Loucy (cell line): ENCODE measurements around the gene ATG10.

Source experiments
- H2AFZ ChIP-seq: fragments of 200-600 bp; sonication (generic); 2 replicates; pipeline ENCODE4 v1.6.0; 2016; ENCODE audit warnings: antibody characterized with exemption, mild to moderate bottlenecking, low read length, moderate library complexity
- H3F3A ChIP-seq: fragments of 200-600 bp; 2 replicates; pipeline ENCODE4 v1.6.0; 2016; ENCODE audit warnings: antibody characterized with exemption, low read depth, mild to moderate bottlenecking
- H3K27me3 ChIP-seq: fragments of 200-600 bp; sonication (generic); 2 replicates; pipeline ENCODE4 v1.6.1; 2014; ENCODE audit warnings: low read length, mild to moderate bottlenecking; ENCODE audit not compliant: insufficient read depth, poor library complexity, severe bottlenecking
- H3K36me3 ChIP-seq: fragments of 200-600 bp; sonication (generic); 2 replicates; pipeline ENCODE4 v1.6.1; 2016; ENCODE audit warnings: low read length; ENCODE audit not compliant: insufficient read depth
- H3K4me1 ChIP-seq: fragments of 200-600 bp; sonication (generic); 2 replicates; pipeline ENCODE4 v1.5.1; 2014; ENCODE audit warnings: low read length, mild to moderate bottlenecking; ENCODE audit not compliant: insufficient read depth, poor library complexity, severe bottlenecking
- H3K4me2 ChIP-seq: fragments of 200-600 bp; sonication (generic); 2 replicates; pipeline ENCODE4 v1.6.0; 2014; ENCODE audit warnings: antibody characterized with exemption, low read length, low read depth, mild to moderate bottlenecking; ENCODE audit not compliant: poor library complexity, severe bottlenecking
- H3K4me3 ChIP-seq: fragments of 200-600 bp; sonication (generic); 2 replicates; pipeline ENCODE4 v1.5.1; 2014; ENCODE audit warnings: low read length, mild to moderate bottlenecking, mixed read lengths; ENCODE audit not compliant: poor library complexity, severe bottlenecking
- H3K79me2 ChIP-seq: fragments of 200-600 bp; sonication (generic); 2 replicates; pipeline ENCODE4 v1.6.1; 2014; ENCODE audit warnings: low read length; ENCODE audit not compliant: insufficient read depth
- H3K9ac ChIP-seq: fragments of 200-600 bp; sonication (generic); 2 replicates; pipeline ENCODE4 v1.6.0; 2014; ENCODE audit warnings: mild to moderate bottlenecking, low read depth, low read length, moderate library complexity; ENCODE audit not compliant: poor library complexity, severe bottlenecking
- H3K9me2 ChIP-seq: fragments of 200-600 bp; sonication (generic); replicated peaks from 2 replicates; pipeline ENCODE4 v1.6.1; 2016; ENCODE audit warnings: low read depth, low read length, mixed read lengths
- H3K9me3 ChIP-seq: fragments of 200-600 bp; sonication (generic); 2 replicates; pipeline ENCODE4 v1.6.1; 2014; ENCODE audit warnings: mild to moderate bottlenecking, antibody characterized with exemption, low read length, low read depth; ENCODE audit not compliant: insufficient read depth
- H4K20me1 ChIP-seq: fragments of 200-600 bp; sonication (generic); 2 replicates; pipeline ENCODE4 v1.6.0; 2014; ENCODE audit warnings: antibody characterized with exemption, low read length, mild to moderate bottlenecking; ENCODE audit not compliant: insufficient read depth, poor library complexity, severe bottlenecking
- EZH2phosphoT487 ChIP-seq: fragments of 200-600 bp; IDR thresholded peaks from 2 replicates; pipeline ENCODE4 v1.6.1; 2018; ENCODE audit warnings: antibody characterized with exemption, mild to moderate bottlenecking, moderate library complexity, borderline replicate concordance
- TF ChIP-seq, protein P1 (sequence below): fragments of 200-600 bp; sonication (generic); conservative IDR thresholded peaks from 2 replicates; pipeline ENCODE4 v1.5.1; 2014; ENCODE audit warnings: mild to moderate bottlenecking, antibody characterized with exemption, low read length

Gene ATG10

DNA sequence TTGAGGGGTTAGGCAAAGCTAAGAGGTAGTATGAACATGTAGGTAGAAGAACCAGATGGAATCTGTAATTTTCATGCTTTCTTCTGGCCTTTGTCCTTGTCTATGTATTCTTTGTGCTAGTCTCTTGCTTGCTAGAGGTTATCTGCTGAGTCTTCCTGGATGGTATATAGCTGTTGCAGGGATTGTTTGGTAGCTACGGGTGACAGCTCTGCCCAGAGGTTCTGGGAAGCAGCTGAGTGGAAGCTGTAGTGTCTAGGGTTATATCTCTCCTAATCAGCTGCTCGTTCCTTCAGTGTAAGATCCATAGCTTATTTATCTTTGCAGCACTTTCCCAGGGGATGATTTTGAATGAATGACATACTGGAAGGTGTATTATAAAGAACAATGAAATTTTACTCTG is 100.3 kb downstream of the ATG10 start:
- H3K36me3 ChIP-seq, result no peaks in the 10 kb centered on the region
- H3K4me2 ChIP-seq, result no peak overlapping the region
- no peak overlapping the region for H3K4me3 ChIP-seq
- peaks cover 3% of the 10 kb centered on the region for H3K4me1 ChIP-seq
- H3K27me3 ChIP-seq, result no peaks in the 10 kb centered on the region
- no peaks in the 10 kb centered on the region for H4K20me1 ChIP-seq
- no peaks in the 10 kb centered on the region for H3K79me2 ChIP-seq
- no peaks in the 10 kb centered on the region for H3F3A ChIP-seq
- H3K9ac ChIP-seq, result no peak overlapping the region
- H3K9me3 ChIP-seq, result no peaks in the 10 kb centered on the region
- no peaks in the 10 kb centered on the region for H3K9me2 ChIP-seq
- no peak for TF ChIP-seq EZH2phosphoT487
- TF ChIP-seq, protein P1, sequence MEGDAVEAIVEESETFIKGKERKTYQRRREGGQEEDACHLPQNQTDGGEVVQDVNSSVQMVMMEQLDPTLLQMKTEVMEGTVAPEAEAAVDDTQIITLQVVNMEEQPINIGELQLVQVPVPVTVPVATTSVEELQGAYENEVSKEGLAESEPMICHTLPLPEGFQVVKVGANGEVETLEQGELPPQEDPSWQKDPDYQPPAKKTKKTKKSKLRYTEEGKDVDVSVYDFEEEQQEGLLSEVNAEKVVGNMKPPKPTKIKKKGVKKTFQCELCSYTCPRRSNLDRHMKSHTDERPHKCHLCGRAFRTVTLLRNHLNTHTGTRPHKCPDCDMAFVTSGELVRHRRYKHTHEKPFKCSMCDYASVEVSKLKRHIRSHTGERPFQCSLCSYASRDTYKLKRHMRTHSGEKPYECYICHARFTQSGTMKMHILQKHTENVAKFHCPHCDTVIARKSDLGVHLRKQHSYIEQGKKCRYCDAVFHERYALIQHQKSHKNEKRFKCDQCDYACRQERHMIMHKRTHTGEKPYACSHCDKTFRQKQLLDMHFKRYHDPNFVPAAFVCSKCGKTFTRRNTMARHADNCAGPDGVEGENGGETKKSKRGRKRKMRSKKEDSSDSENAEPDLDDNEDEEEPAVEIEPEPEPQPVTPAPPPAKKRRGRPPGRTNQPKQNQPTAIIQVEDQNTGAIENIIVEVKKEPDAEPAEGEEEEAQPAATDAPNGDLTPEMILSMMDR, result no peak
- H2AFZ ChIP-seq, result no peak overlapping the region

DNA sequence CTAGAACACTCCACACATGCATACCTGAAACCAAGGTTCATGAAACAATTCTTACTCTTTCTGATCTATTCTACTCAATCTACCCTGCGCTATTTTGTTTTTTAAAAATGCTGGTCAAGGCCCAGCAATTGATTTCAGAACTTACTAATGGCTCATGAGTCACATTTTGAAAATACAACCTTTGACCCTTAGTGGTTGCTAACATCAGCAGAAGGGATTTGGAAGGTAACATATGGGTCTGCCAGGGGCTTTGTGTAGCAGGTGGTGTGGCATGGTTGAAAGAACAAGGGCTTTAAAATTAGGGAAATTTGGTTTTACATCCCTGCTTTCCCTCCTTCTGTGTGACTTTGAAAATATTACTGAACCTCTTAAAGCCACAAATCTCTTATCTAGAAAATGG is 101.4 kb downstream of the ATG10 start:
- Histone ChIP-seq H3K9me3 (no peaks in the 10 kb centered on the region), H3K9ac (no peak overlapping the region), H3K4me2 (no peak overlapping the region)

DNA sequence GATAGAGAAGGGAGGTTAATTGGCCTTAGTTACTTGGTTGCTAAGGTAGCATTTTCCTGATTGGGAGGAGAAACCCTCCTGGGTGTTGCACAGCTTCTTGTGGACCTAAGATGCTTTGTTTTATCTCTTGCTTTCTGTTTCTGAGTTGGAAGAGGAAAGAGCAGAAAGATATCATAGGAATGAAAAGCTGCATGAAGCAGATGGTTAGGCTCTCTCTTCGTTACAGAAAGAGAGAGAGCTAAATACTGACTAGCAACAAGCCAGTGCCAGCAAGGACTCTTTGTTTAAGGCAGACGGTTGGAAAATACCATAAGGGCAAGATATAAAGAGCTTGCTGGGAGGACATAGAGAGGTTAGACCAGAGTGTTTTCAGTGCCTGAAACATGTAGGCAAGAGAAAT is 103.1 kb downstream of the ATG10 start:
- TF ChIP-seq, protein P1, result no peak
- no peak for TF ChIP-seq EZH2phosphoT487

More for the DNA sequence above, 101.4 kb downstream of the ATG10 start:
- Histone ChIP-seq H3K79me2 (no peaks in the 10 kb centered on the region), H3K4me1 (peaks cover 3% of the 10 kb centered on the region), H3K9me2 (no peaks in the 10 kb centered on the region), H3F3A (no peaks in the 10 kb centered on the region), H4K20me1 (no peaks in the 10 kb centered on the region), H3K4me3 (no peak overlapping the region), H2AFZ (no peak overlapping the region), H3K27me3 (no peaks in the 10 kb centered on the region), H3K36me3 (no peaks in the 10 kb centered on the region)
- TF ChIP-seq, protein P1, result no peak
- TF ChIP-seq EZH2phosphoT487, result no peak

More for the DNA sequence above, 103.1 kb downstream of the ATG10 start:
- H2AFZ ChIP-seq, result no peak overlapping the region; the same call in 1 of the 2 replicates
- H3K27me3 ChIP-seq, result no peaks in the 10 kb centered on the region
- no peaks in the 10 kb centered on the region for H3K79me2 ChIP-seq
- no peaks in the 10 kb centered on the region for H3F3A ChIP-seq
- H3K4me3 ChIP-seq, result no peak overlapping the region
- no peaks in the 10 kb centered on the region for H3K36me3 ChIP-seq
- no peak overlapping the region for H3K9ac ChIP-seq
- H3K4me1 ChIP-seq, result no peaks in the 10 kb centered on the region
- no peaks in the 10 kb centered on the region for H4K20me1 ChIP-seq
- H3K4me2 ChIP-seq, result no peak overlapping the region
- no peaks in the 10 kb centered on the region for H3K9me2 ChIP-seq
- no peaks in the 10 kb centered on the region for H3K9me3 ChIP-seq
